Gastrocnemius medialis (tissue), 4 donors: ENCODE results near the gene SH3BP2.

ENCODE experiments used
- CTCF ChIP-seq, 5 experiments: fragments of 450-650 bp in 3 of 5; fragments of 200-600 bp in 2 of 5; sonication (generic) in 2 of 5; IDR thresholded peaks in 4 of 5; conservative IDR thresholded peaks in 1 of 5; 1 replicate in 4 of 5; 2 replicates in 1 of 5; pipeline ENCODE4 v1.5.1; 2016 to 2019; ENCODE audit warnings: antibody characterized with exemption in 5 of 5, mild to moderate bottlenecking in 3 of 5, moderate library complexity in 3 of 5
- POLR2A ChIP-seq, 2 donors: fragments of 450-650 bp; IDR thresholded peaks; one replicate each; pipeline ENCODE4 v1.6.1; 2017; ENCODE audit warnings: antibody characterized with exemption in 2 of 2, mild to moderate bottlenecking in 2 of 2, moderate library complexity in 2 of 2

GRCh38 chr4:2768124-2768523, 24.8 kb upstream of the SH3BP2 start:
- TF ChIP-seq POLR2A (IDR thresholded peaks at IDR 0.05) (no peak), CTCF (IDR thresholded peaks at IDR 0.05 in 4 of 5, conservative IDR thresholded peaks at IDR 0.05 in 1 of 5) (no peak)
